ENCODE measurements around the gene LTV1. TPM values are rescaled to one million over a fixed set of nuclear protein-coding genes. Genes with fewer than 3 reads are reported as not detected.

The LTV1 gene
- total and polyA plus RNA-seq, 3 experiments from 2014 or later = 24.9 to 64.2 (median 61.6) TPM

DNA sequence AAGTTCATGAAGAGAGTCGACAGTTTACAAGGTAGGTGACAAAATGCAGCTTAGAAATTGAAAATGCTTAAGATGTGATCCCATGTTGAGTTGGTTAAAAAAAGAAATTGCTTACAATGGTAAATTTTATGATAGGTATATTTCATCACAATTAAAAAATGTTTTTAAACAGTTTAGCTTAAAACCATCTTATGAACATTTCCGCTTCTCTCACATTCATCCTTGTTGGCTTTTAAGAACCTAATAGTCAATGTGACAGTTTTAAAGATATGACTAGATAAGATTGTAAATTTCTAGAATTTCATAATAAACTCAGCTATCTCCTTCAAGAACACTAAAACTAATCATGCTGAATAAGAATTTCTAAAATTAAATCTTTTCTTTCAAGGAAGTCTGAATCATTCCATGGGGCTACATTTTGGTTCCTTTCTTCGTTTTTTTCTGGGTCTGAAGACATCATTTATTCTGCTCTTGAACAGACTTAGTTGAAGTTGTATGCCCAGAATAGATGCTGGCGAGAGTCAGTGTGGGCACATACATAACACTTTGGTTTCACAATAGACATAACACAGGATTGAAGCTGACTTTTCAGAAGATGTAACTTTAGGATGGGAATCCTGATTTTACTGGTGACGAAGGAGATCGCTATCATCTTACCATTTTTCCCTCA lies 35.9 kb upstream of the LTV1 start:
- Histone ChIP-seq H3K4me1 (ENCODE audit: insufficient read depth, low read length) (no peaks in the 10 kb centered on the region), H3K27ac (ENCODE audit: low read depth, low read length) (peak overlapping the region; percentile 39), H3K27me3 (ENCODE audit: insufficient read depth, low read length, poor library complexity, severe bottlenecking) (no peaks in the 10 kb centered on the region), H3K9me3 (ENCODE audit: low read length) (no peaks in the 10 kb centered on the region), H3K4me3 (ENCODE audit: low read length) (no peak overlapping the region), H3K36me3 (ENCODE audit: insufficient read depth, low read length) (no peaks in the 10 kb centered on the region)
- Mint-ChIP-seq H3K4me3 (no peak overlapping the region), H3K27ac (peak overlapping the region in 4 of 8 donors; percentile 18 to 71 (median 37)), H3K36me3 (peaks cover 0 to 42% (median 14%) of the 10 kb centered on the region in 3 donors), H3K9me3 (no peaks in the 10 kb centered on the region), H3K4me1 (peaks cover 4 to 22% (median 7%) of the 10 kb centered on the region in 3 donors), H3K27me3 (no peaks in the 10 kb centered on the region)
- ChIA-PET POLR2A (no interaction called here), CTCF (interaction anchor here (1.0 kb wide), 2 partner anchors 9 to 26 kb away, joined by 3 to 4 read pairs; no protein-coding TSS in a partner anchor)
- no peak for DNase-seq

DNA sequence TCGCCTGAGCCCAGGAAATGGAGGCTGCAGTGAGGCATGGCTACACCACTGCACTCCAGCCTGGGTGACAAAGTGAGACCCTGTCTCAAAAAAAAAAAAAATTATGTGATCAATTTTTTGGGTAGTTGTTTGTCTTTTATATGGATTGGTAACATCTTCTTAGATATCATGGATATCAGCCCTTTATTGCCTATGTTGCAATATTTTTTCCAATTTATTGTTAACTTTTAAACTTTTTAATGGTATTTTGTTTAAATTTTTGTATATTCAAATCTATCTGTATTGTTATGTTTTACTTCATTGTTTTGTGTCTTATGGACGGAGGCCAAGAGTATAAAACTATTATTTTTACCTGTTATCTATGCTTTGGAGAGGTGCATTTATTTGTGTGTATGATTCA lies 32.4 kb upstream of the LTV1 start:
- Histone ChIP-seq H3K9me3 (ENCODE audit: low read length) (no peaks in the 10 kb centered on the region), H3K27ac (ENCODE audit: low read depth, low read length) (no peak overlapping the region), H3K27me3 (ENCODE audit: insufficient read depth, low read length, poor library complexity, severe bottlenecking) (no peaks in the 10 kb centered on the region), H3K4me1 (ENCODE audit: insufficient read depth, low read length) (no peaks in the 10 kb centered on the region), H3K36me3 (ENCODE audit: insufficient read depth, low read length) (no peaks in the 10 kb centered on the region), H3K4me3 (ENCODE audit: low read length) (no peak overlapping the region)
- no peak for DNase-seq
- Mint-ChIP-seq H3K27me3 (no peaks in the 10 kb centered on the region), H3K4me1 (peaks cover 0 to 18% (median under 1%) of the 10 kb centered on the region in 3 donors), H3K27ac (peak overlapping the region in 2 of 8 donors; percentile 24 to 46), H3K36me3 (peaks cover 0 to 35% (median 17%) of the 10 kb centered on the region in 3 donors), H3K9me3 (no peaks in the 10 kb centered on the region), H3K4me3 (no peak overlapping the region)
- CTCF ChIA-PET = no interaction called here
- POLR2A ChIA-PET = no interaction called here

DNA sequence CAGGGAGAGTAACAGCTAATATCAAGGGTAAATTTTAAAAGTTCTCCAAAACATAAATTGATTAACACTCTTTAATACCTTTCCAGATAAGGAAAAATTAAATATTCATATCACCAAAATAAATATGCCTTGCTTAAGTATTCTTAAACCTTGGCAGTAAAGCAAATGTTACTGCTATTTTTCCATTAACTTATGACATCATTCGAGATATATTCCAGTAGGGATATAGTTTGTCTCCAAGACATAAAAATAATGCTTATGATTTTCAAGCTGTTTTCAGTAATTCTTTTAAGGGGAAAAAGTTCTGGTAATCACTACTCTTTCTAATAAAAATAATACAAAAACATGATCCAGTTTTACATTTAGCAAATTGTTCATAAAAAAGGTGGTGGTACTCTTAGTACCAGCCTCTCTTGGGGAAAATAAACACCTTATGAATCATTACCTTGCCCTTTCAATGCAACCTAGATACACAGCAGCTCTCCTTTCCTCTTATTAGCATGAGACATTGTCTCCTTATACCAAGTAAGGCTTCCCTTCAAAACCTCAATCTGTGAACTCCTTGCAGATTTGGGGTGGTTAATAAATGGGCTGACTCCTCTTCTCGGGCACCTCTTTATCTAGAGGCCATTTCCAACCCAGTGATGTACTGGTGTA lies 31.5 kb upstream of the LTV1 start:
- ChIA-PET POLR2A (no interaction called here), CTCF (no interaction called here)
- Mint-ChIP-seq H3K27ac (no peak overlapping the region), H3K4me3 (no peak overlapping the region), H3K9me3 (no peaks in the 10 kb centered on the region), H3K36me3 (peaks cover 0 to 33% (median 17%) of the 10 kb centered on the region in 3 donors), H3K4me1 (peaks cover 0 to 13% (median 0%) of the 10 kb centered on the region in 3 donors), H3K27me3 (no peaks in the 10 kb centered on the region)
- Histone ChIP-seq H3K27me3 (ENCODE audit: insufficient read depth, low read length, poor library complexity, severe bottlenecking) (no peaks in the 10 kb centered on the region), H3K27ac (ENCODE audit: low read depth, low read length) (no peak overlapping the region), H3K9me3 (ENCODE audit: low read length) (no peaks in the 10 kb centered on the region), H3K4me1 (ENCODE audit: insufficient read depth, low read length) (no peaks in the 10 kb centered on the region), H3K4me3 (ENCODE audit: low read length) (no peak overlapping the region), H3K36me3 (ENCODE audit: insufficient read depth, low read length) (no peaks in the 10 kb centered on the region)
- DNase-seq = no peak

DNA sequence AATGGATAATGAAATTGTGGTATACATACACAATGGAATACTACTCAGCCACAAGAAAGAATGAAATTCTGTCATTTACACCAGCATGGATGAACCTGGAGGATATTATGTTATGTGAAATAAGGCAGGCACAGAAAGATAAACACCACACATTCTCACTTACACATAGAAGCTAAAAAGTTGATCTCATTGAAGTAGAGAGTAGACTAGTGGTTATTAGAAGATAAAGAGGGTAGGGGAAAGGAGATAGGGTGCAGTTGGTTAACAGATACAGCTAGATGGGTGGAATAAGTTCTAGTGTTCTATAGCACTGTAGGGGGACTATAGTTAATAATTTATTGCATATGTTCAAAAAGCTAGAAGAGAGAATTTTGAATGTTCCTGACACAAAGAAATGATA lies 25.5 kb upstream of the LTV1 start:
- H3K4me3 Mint-ChIP-seq = no peak overlapping the region
- Histone ChIP-seq H3K27ac (ENCODE audit: low read depth, low read length) (no peak overlapping the region), H3K36me3 (ENCODE audit: insufficient read depth, low read length) (no peaks in the 10 kb centered on the region), H3K27me3 (ENCODE audit: insufficient read depth, low read length, poor library complexity, severe bottlenecking) (no peaks in the 10 kb centered on the region), H3K4me1 (ENCODE audit: insufficient read depth, low read length) (no peaks in the 10 kb centered on the region), H3K9me3 (ENCODE audit: low read length) (no peaks in the 10 kb centered on the region), H3K4me3 (ENCODE audit: low read length) (no peak overlapping the region)
- CTCF ChIA-PET = interaction anchor here (1.3 kb wide), 1 partner anchor 10 kb away, joined by 3 read pairs; no protein-coding TSS in a partner anchor
- H3K4me1 Mint-ChIP-seq = peaks cover 0 to 2% (median 0%) of the 10 kb centered on the region in 3 donors
- POLR2A ChIA-PET = interaction anchor here (0.6 kb wide), 1 partner anchor 15 kb away, joined by 3 read pairs; no protein-coding TSS in a partner anchor
- no peak for DNase-seq
- H3K9me3 Mint-ChIP-seq = no peaks in the 10 kb centered on the region
- peaks cover 0 to 11% (median 5%) of the 10 kb centered on the region in 3 donors for H3K36me3 Mint-ChIP-seq
- H3K27ac Mint-ChIP-seq = peak overlapping the region in 2 of 8 donors; percentile 4 to 7
- no peaks in the 10 kb centered on the region for H3K27me3 Mint-ChIP-seq

DNA sequence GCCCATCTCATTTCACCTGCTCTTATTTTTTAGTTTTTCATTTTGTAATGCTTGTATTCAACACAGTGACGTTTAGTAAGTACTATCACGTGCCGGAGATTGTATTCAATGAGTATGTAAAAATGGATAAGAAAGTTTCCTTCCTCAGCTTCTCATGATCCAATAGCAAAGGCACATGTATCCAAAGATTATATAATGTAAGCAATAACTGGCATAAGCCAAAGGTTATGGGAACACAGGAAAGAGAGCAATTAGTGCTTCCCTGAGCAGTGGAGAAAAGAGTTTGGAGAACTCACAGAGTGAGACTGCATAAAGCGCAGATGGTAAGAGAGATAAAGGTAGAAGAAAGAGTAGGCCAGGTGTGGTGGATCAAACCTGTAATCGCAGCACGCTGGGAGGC lies 21.8 kb upstream of the LTV1 start:
- ChIA-PET POLR2A (no interaction called here), CTCF (interaction anchor here (1.2 kb wide), 1 partner anchor 120 kb away, joined by 3 read pairs; no protein-coding TSS in a partner anchor)
- Mint-ChIP-seq H3K9me3 (no peaks in the 10 kb centered on the region), H3K4me3 (no peak overlapping the region), H3K27me3 (no peaks in the 10 kb centered on the region), H3K4me1 (peaks cover 0 to 2% (median 0%) of the 10 kb centered on the region in 3 donors), H3K27ac (peak overlapping the region in 3 of 8 donors; percentile 9 to 38 (median 31)), H3K36me3 (peaks cover 0 to 20% (median 6%) of the 10 kb centered on the region in 3 donors)
- Histone ChIP-seq H3K36me3 (ENCODE audit: insufficient read depth, low read length) (no peaks in the 10 kb centered on the region), H3K4me3 (ENCODE audit: low read length) (no peak overlapping the region), H3K27ac (ENCODE audit: low read depth, low read length) (no peak overlapping the region), H3K4me1 (ENCODE audit: insufficient read depth, low read length) (no peaks in the 10 kb centered on the region), H3K27me3 (ENCODE audit: insufficient read depth, low read length, poor library complexity, severe bottlenecking) (no peaks in the 10 kb centered on the region), H3K9me3 (ENCODE audit: low read length) (no peaks in the 10 kb centered on the region)
- DNase-seq = no peak

DNA sequence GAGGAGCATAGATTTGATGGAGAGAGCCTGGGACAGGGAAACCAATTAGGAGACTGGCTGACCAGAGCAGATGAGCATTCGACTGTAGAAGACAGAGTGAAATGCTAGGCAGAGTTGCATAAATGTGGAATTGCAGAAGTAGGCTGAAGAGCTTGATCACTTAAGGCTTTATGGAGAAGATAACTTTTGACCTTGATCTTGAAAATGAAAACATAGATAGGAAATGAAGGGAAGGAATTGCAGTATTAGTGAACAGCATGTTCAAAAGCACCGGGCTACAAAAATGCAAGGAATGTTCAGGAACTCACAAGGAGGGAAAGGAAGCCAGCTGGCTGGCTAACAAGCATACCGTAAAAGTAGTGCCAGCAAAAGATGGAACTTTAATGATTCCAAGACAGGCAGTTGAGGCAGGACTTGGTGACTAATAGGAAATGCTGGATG lies 20.5 kb upstream of the LTV1 start:
- DNase-seq = no peak
- POLR2A ChIA-PET = no interaction called here
- Mint-ChIP-seq H3K27ac (peak overlapping the region in 1 of 8 donors; percentile 11), H3K4me1 (peaks cover 0 to 2% (median 0%) of the 10 kb centered on the region in 3 donors), H3K9me3 (no peaks in the 10 kb centered on the region), H3K4me3 (no peak overlapping the region), H3K27me3 (no peaks in the 10 kb centered on the region), H3K36me3 (peaks cover 0 to 19% (median 3%) of the 10 kb centered on the region in 3 donors)
- no peaks in the 10 kb centered on the region for H3K9me3 ChIP-seq (ENCODE audit: low read length)
- CTCF ChIA-PET = no interaction called here
- no peaks in the 10 kb centered on the region for H3K4me1 ChIP-seq (ENCODE audit: insufficient read depth, low read length)
- no peak overlapping the region for H3K27ac ChIP-seq (ENCODE audit: low read depth, low read length)
- no peaks in the 10 kb centered on the region for H3K36me3 ChIP-seq (ENCODE audit: insufficient read depth, low read length)
- no peaks in the 10 kb centered on the region for H3K27me3 ChIP-seq (ENCODE audit: insufficient read depth, low read length, poor library complexity, severe bottlenecking)
- H3K4me3 ChIP-seq (ENCODE audit: low read length) = no peak overlapping the region

DNA sequence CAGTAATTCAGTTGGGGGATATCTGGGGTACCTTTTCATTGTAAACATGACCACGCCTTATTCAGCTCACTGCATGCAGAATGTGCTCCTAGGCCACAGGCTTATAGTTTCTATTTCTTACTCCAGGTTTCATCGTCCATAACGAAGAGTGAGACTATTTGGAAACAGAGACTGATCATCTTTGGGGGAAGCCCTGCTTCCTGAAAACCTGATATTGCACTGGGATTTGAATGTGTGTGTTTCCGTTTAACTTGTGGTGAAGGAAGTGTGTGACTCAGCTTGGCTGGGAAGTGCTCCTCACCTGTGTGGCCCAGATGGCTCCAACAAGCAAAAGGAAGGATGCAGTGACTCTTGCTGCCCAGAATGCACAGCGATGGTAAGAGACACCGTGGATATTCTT lies 19.6 kb upstream of the LTV1 start:
- POLR2A ChIA-PET = no interaction called here
- no peaks in the 10 kb centered on the region for H3K27me3 Mint-ChIP-seq
- no peak overlapping the region for H3K4me3 ChIP-seq (ENCODE audit: low read length)
- peaks cover 0 to 2% (median 0%) of the 10 kb centered on the region in 3 donors for H3K4me1 Mint-ChIP-seq
- peaks cover 0 to 21% (median 3%) of the 10 kb centered on the region in 3 donors for H3K36me3 Mint-ChIP-seq
- peak overlapping the region in 2 of 8 donors; percentile 0 to 7 for H3K27ac Mint-ChIP-seq
- CTCF ChIA-PET = no interaction called here
- no peaks in the 10 kb centered on the region for H3K9me3 Mint-ChIP-seq
- H3K27ac ChIP-seq (ENCODE audit: low read depth, low read length) = no peak overlapping the region
- no peak for DNase-seq
- no peaks in the 10 kb centered on the region for H3K9me3 ChIP-seq (ENCODE audit: low read length)
- H3K36me3 ChIP-seq (ENCODE audit: insufficient read depth, low read length) = no peaks in the 10 kb centered on the region
- H3K4me3 Mint-ChIP-seq = no peak overlapping the region
- no peaks in the 10 kb centered on the region for H3K4me1 ChIP-seq (ENCODE audit: insufficient read depth, low read length)
- no peaks in the 10 kb centered on the region for H3K27me3 ChIP-seq (ENCODE audit: insufficient read depth, low read length, poor library complexity, severe bottlenecking)

DNA sequence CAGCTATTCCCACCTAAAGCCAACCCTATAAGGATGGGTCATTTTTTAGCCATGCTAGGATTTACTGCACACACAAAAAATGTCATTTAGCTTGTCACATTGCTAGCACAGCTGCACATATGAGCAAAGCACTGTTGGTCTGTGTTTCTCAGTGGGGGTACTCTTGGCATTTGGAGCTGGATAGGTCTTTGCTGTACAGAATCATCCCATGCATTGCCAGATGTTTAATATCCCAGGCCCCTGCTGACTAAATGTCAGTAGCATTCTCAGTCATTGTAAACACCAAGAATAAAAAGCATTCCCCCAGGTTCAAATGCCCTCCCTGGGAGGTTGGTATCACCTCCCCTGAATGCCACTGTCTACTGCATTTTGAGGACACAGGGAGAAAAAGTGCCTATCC lies 14.6 kb upstream of the LTV1 start:
- Histone ChIP-seq H3K9me3 (ENCODE audit: low read length) (no peaks in the 10 kb centered on the region), H3K36me3 (ENCODE audit: insufficient read depth, low read length) (no peaks in the 10 kb centered on the region), H3K27ac (ENCODE audit: low read depth, low read length) (no peak overlapping the region), H3K27me3 (ENCODE audit: insufficient read depth, low read length, poor library complexity, severe bottlenecking) (no peaks in the 10 kb centered on the region), H3K4me1 (ENCODE audit: insufficient read depth, low read length) (no peaks in the 10 kb centered on the region), H3K4me3 (ENCODE audit: low read length) (no peak overlapping the region)
- CTCF ChIA-PET = interaction anchor here (0.6 to 1.2 kb wide), 2 partner anchors 10 to 423 kb away, joined by 3 read pairs; no protein-coding TSS in a partner anchor
- Mint-ChIP-seq H3K9me3 (no peaks in the 10 kb centered on the region), H3K4me3 (no peak overlapping the region), H3K27ac (peak overlapping the region in 2 of 8 donors; percentile 26 to 35), H3K36me3 (peaks cover 0 to 15% (median 5%) of the 10 kb centered on the region in 3 donors), H3K4me1 (no peaks in the 10 kb centered on the region), H3K27me3 (no peaks in the 10 kb centered on the region)
- POLR2A ChIA-PET = no interaction called here
- no peak for DNase-seq

All from CD8-positive, alpha-beta memory T cell (primary cell).